GM12878 (cell line): Measurements from ENCODE around the gene TNFRSF8.

Experiments
- BACH1 ChIP-seq: fragments of 450-650 bp; IDR thresholded peaks from 2 replicates; pipeline ENCODE4 v1.6.1; 2017; ENCODE audit warnings: mild to moderate bottlenecking, borderline replicate concordance
- BRCA1 ChIP-seq: IDR thresholded peaks from 2 replicates; pipeline ENCODE4 v1.6.1; 2011; ENCODE audit warnings: low read depth, low read length, improper control_type of control experiment
- CEBPZ ChIP-seq: fragments of 150-350 bp; IDR thresholded peaks from 2 replicates; pipeline ENCODE4 v1.6.1; 2016; ENCODE audit warnings: low read depth, low read length
- ELK1 ChIP-seq: IDR thresholded peaks from 2 replicates; pipeline ENCODE4 v1.6.1; 2012; ENCODE audit warnings: low read depth, low read length, improper control_type of control experiment
- KAT2A ChIP-seq: conservative IDR thresholded peaks from 2 replicates; pipeline ENCODE4 v1.6.1; 2011; ENCODE audit warnings: low read depth, low read length; ENCODE audit not compliant: control insufficient read depth
- KDM1A ChIP-seq: fragments of 200-600 bp; sonication (generic); IDR thresholded peaks from 2 replicates; pipeline ENCODE4 v1.6.1; 2016; ENCODE audit warnings: borderline replicate concordance
- RFX5 ChIP-seq: IDR thresholded peaks from 2 replicates; pipeline ENCODE4 v1.6.1; 2011; ENCODE audit warnings: low read depth, low read length, improper control_type of control experiment
- SMC3 ChIP-seq: IDR thresholded peaks from 2 replicates; pipeline ENCODE4 v1.6.1; 2011; ENCODE audit warnings: low read length, improper control_type of control experiment, borderline replicate concordance
- TCF12 ChIP-seq: IDR thresholded peaks from 2 replicates; pipeline ENCODE4 v1.6.1; 2011; ENCODE audit warnings: low read depth, mild to moderate bottlenecking, low read length
- YY1 ChIP-seq: IDR thresholded peaks from 2 replicates; pipeline ENCODE4 v1.6.1; 2011; ENCODE audit warnings: low read depth, mild to moderate bottlenecking, low read length
- ZNF274 ChIP-seq: IDR thresholded peaks from one replicate; pipeline ENCODE4 v1.8.0; 2011; ENCODE audit not compliant: insufficient read length, insufficient read depth
- TF ChIP-seq, protein P1 (sequence below), 3 experiments: IDR thresholded peaks in 2 of 3; conservative IDR thresholded peaks in 1 of 3; 2 replicates each; pipeline ENCODE4 v1.5.1; 2011; ENCODE audit warnings: low read depth in 3 of 3, low read length in 3 of 3, mild to moderate bottlenecking in 3 of 3, control low read depth in 2 of 3, moderate library complexity in 2 of 3, inconsistent platforms in 1 of 3, mixed read lengths in 1 of 3; ENCODE audit not compliant: control insufficient read depth in 2 of 3, insufficient read depth in 1 of 3; ENCODE audit errors: extremely low read depth in 1 of 3
- TF ChIP-seq, protein P2 (sequence below): IDR thresholded peaks from 2 replicates; pipeline ENCODE4 v1.6.1; 2011; ENCODE audit warnings: mild to moderate bottlenecking, low read depth, low read length, moderate library complexity; ENCODE audit not compliant: insufficient replicate concordance

DNA sequence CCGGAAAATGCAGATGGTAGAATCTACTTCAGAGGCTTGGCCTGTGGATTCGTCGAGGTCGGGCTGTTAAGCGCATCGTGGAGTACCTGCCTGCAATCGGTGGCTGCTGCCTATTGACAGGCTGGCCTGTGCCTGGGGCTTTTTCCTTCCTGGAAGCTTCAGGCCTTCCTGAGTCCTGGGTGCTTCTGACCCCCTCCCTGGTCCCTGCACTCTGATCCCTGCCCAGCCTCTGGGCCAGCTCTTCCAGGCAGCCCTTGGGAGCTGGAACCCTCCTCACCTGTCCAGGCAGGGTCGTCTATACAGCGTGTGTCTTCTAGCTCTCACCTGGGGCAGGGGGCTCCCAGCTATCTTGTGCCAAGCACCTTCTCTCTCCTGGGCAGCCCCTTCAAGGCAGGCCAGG, 63.7 kb downstream of the TNFRSF8 start:
- TF ChIP-seq, protein P1, sequence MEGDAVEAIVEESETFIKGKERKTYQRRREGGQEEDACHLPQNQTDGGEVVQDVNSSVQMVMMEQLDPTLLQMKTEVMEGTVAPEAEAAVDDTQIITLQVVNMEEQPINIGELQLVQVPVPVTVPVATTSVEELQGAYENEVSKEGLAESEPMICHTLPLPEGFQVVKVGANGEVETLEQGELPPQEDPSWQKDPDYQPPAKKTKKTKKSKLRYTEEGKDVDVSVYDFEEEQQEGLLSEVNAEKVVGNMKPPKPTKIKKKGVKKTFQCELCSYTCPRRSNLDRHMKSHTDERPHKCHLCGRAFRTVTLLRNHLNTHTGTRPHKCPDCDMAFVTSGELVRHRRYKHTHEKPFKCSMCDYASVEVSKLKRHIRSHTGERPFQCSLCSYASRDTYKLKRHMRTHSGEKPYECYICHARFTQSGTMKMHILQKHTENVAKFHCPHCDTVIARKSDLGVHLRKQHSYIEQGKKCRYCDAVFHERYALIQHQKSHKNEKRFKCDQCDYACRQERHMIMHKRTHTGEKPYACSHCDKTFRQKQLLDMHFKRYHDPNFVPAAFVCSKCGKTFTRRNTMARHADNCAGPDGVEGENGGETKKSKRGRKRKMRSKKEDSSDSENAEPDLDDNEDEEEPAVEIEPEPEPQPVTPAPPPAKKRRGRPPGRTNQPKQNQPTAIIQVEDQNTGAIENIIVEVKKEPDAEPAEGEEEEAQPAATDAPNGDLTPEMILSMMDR (IDR thresholded peaks at IDR 0.05 in 2 of 3, conservative IDR thresholded peaks at IDR 0.05 in 1 of 3; ENCODE audit: control insufficient read depth in 2 of 3, extremely low read depth in 1 of 3, insufficient read depth in 1 of 3, low read depth in 3 of 3, low read length in 3 of 3) = no peak
- TF ChIP-seq RFX5 = no peak
- no peak for TF ChIP-seq CEBPZ
- no peak for TF ChIP-seq TCF12
- no peak for TF ChIP-seq BRCA1
- TF ChIP-seq, protein P2, sequence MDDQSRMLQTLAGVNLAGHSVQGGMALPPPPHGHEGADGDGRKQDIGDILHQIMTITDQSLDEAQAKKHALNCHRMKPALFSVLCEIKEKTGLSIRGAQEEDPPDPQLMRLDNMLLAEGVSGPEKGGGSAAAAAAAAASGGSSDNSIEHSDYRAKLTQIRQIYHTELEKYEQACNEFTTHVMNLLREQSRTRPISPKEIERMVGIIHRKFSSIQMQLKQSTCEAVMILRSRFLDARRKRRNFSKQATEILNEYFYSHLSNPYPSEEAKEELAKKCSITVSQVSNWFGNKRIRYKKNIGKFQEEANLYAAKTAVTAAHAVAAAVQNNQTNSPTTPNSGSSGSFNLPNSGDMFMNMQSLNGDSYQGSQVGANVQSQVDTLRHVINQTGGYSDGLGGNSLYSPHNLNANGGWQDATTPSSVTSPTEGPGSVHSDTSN = no peak
- no peak for TF ChIP-seq BACH1
- TF ChIP-seq YY1 = no peak
- no peak for TF ChIP-seq SMC3
- TF ChIP-seq KDM1A = no peak
- TF ChIP-seq ELK1 = no peak
- no peak for TF ChIP-seq ZNF274
- TF ChIP-seq KAT2A = no peak
